T-helper 1 cell treated with Interleukin-12 subunit alpha and Interleukin-12 subunit beta and Interleukin-4 antibody, amounts not matched to agents 30 μg/mL and 1 μg/mL, for 36 hours (primary cell): ENCODE measurements around the gene CRACR2A.

Experiments
- H3K27ac Mint-ChIP-seq: one replicate; pipeline ENCODE4 v1.8.0; 2021; ENCODE audit warnings: mild to moderate bottlenecking, mixed read lengths
- H3K27me3 Mint-ChIP-seq: one replicate; pipeline ENCODE4 v1.8.0; 2021; ENCODE audit warnings: low read depth, mixed read lengths
- H3K36me3 Mint-ChIP-seq: one replicate; pipeline ENCODE4 v1.8.0; 2021; ENCODE audit warnings: low read depth, mixed read lengths
- H3K4me1 Mint-ChIP-seq: one replicate; pipeline ENCODE4 v1.8.0; 2021; ENCODE audit warnings: low read depth, mixed read lengths
- H3K4me3 Mint-ChIP-seq: one replicate; pipeline ENCODE4 v1.8.0; 2021; ENCODE audit warnings: mild to moderate bottlenecking, moderate library complexity, mixed read lengths
- H3K9me3 Mint-ChIP-seq: one replicate; pipeline ENCODE4 v1.8.0; 2021; ENCODE audit warnings: mixed read lengths

Gene CRACR2A

GRCh38 chr12:3604748-3605586, 147.9 kb downstream of the CRACR2A start:
- Mint-ChIP-seq H3K4me3 (no peak overlapping the region), H3K27me3 (peaks cover 8% of the 10 kb centered on the region), H3K4me1 (peaks cover 5% of the 10 kb centered on the region), H3K36me3 (peaks cover 11% of the 10 kb centered on the region), H3K27ac (no peak overlapping the region), H3K9me3 (peaks cover 9% of the 10 kb centered on the region)

GRCh38 chr12:3604286-3604685, 148.6 kb downstream of the CRACR2A start:
- peaks cover 5% of the 10 kb centered on the region for H3K36me3 Mint-ChIP-seq
- H3K27me3 Mint-ChIP-seq = peaks cover 8% of the 10 kb centered on the region
- H3K4me1 Mint-ChIP-seq = peaks cover 5% of the 10 kb centered on the region
- H3K27ac Mint-ChIP-seq = no peak overlapping the region
- peaks cover 4% of the 10 kb centered on the region for H3K9me3 Mint-ChIP-seq
- no peak overlapping the region for H3K4me3 Mint-ChIP-seq

DNA sequence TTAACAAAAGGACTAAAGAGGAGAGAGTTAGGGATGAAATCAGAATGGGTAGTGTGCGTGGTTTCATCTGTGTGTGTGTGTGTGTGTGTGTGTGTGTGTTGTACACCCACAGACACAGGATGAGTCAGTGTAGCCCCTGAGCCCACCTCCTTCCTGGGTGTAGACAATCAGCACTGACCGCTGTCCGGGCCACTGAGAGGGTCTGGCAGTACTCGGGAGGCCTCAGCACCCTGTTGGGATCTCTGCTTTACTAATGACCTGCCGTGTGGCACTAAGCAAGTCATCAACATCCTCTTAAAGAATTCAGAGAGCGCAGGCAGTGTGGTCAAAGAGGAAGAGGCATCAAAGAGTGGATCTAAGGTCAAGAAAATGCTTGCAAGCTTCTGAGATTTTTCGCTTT, 149.3 kb downstream of the CRACR2A start:
- H3K36me3 Mint-ChIP-seq = no peaks in the 10 kb centered on the region
- H3K27ac Mint-ChIP-seq = no peak overlapping the region
- H3K4me1 Mint-ChIP-seq = peaks cover 5% of the 10 kb centered on the region
- H3K9me3 Mint-ChIP-seq = no peaks in the 10 kb centered on the region
- H3K4me3 Mint-ChIP-seq = no peak overlapping the region
- peaks cover 8% of the 10 kb centered on the region for H3K27me3 Mint-ChIP-seq

DNA sequence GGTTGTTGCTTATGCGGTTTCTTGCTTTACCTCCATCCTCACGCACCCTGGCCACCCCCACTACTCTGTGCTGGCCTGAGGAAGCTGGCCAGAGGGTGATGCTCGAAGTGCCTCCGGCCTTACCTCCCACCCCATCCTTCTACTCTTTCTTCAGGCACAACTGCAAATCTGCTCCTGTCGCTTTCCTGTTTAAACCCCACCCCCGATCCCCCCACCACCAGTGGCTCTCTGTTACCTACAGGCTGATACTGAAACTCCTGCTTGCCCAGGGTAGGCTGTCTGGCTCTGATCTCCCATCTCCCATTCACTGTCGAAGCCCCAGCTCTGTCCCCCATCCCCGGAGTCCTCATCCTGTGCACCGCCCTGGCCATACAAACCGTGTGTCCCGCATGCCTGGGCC, 150.4 kb downstream of the CRACR2A start:
- Mint-ChIP-seq H3K27ac (no peak overlapping the region), H3K9me3 (no peaks in the 10 kb centered on the region), H3K27me3 (peaks cover 8% of the 10 kb centered on the region), H3K36me3 (no peaks in the 10 kb centered on the region), H3K4me3 (no peak overlapping the region), H3K4me1 (peaks cover 5% of the 10 kb centered on the region)

DNA sequence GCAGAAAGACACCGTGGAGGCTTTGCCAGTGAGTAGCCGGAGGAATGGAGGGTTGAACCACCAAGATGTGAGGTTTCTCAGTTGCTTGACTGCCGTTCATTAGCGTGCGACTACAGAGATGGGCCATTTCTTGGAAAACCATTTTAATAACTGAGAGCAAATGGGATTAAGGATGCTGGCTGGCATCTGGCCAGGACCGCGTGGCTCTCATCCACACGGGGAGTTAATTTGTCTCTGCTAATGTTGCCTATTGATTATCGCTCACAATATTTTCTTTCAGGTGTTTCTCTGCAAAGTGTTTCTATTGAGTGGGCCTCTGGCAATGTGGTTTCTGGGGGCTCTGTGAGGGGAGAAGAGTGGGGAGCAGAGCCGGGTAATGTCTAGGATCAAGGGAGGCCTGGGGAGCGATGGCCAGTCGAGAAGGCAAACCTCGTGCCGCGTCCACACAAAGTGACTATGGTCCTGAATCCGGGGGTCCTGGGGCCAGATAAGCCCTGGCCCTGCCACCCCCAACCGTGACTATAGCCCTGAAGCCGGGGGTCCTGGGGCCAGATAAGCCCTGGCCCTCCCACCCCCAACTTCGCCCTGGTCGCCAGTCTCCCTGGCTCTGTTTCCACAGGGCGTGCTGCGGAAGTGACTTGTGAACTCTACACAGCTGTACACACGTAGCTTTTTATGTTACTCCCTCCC, 151.3 kb downstream of the CRACR2A start:
- Mint-ChIP-seq H3K27me3 (peaks cover 8% of the 10 kb centered on the region), H3K4me1 (peaks cover 5% of the 10 kb centered on the region), H3K9me3 (no peaks in the 10 kb centered on the region), H3K27ac (no peak overlapping the region), H3K4me3 (no peak overlapping the region), H3K36me3 (no peaks in the 10 kb centered on the region)

DNA sequence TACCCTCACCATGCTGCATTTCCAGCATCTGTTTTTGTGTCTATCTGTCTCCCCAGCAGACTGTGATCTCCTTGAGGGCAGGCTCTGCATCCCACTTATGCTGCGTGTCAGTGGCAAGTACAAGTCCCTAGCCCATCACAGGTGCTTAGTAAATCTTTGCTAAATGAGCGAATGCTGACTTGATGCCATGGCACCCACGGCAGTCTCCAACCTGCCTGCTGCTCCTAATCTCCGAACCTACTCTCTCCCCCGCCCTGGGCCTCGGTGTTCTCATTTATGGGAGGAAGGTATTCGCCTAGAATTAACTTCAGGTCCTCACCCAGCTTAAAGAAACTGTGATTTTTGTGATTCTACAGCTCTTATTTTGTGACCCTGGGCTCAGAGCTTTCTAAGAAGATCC, 152.0 kb downstream of the CRACR2A start:
- H3K27me3 Mint-ChIP-seq = peaks cover 4% of the 10 kb centered on the region
- H3K36me3 Mint-ChIP-seq = no peaks in the 10 kb centered on the region
- H3K4me1 Mint-ChIP-seq = peaks cover 5% of the 10 kb centered on the region
- H3K4me3 Mint-ChIP-seq = no peak overlapping the region
- H3K9me3 Mint-ChIP-seq = no peaks in the 10 kb centered on the region
- no peak overlapping the region for H3K27ac Mint-ChIP-seq

DNA sequence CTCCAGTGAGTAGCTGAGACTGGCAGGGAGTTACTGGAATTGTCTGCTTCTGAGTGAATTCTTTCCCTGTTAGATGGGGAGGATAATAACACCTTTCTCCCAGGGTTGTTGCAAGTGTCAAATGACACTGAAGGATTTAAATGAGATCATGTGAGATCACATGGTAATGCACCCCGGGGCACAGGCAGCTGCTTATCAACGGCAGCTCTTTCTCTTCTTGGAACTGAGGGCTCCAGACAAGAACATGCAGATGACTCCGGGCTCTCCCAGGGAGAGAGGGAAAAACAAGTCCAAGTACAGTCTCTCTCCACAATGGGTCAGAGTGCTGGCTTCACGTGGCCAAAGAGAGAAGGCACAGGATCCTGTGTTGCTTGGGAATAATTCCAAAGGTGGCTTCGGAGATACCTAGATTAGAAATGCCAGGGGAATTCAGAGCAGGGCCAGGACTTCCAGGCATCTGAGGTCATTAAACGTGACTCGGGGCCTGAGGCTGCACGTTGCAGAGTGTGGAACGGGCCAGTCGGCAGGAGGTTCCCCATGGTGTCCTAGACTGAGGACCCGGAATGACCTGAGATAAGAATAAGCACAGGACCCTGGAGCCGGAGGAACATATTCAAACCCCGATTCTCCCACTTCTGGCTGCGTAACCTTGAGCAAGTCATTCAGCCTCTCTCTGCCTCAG, 152.7 kb downstream of the CRACR2A start:
- Mint-ChIP-seq H3K27me3 (peaks cover 3% of the 10 kb centered on the region), H3K36me3 (no peaks in the 10 kb centered on the region), H3K4me1 (peaks cover 3% of the 10 kb centered on the region), H3K27ac (no peak overlapping the region), H3K9me3 (no peaks in the 10 kb centered on the region), H3K4me3 (no peak overlapping the region)

- Mint-ChIP-seq H3K4me1 (no peaks in the 10 kb centered on the region), H3K27ac (no peak overlapping the region), H3K36me3 (no peaks in the 10 kb centered on the region), H3K9me3 (no peaks in the 10 kb centered on the region), H3K4me3 (no peak overlapping the region), H3K27me3 (peaks cover 3% of the 10 kb centered on the region)
These were observed 153.7 kb downstream of the CRACR2A start for GRCh38 chr12:3598896-3599860.

GRCh38 chr12:3597526-3598210, 155.2 kb downstream of the CRACR2A start:
- no peaks in the 10 kb centered on the region for H3K27me3 Mint-ChIP-seq
- no peaks in the 10 kb centered on the region for H3K9me3 Mint-ChIP-seq
- no peak overlapping the region for H3K27ac Mint-ChIP-seq
- H3K4me3 Mint-ChIP-seq = no peak overlapping the region
- H3K36me3 Mint-ChIP-seq = no peaks in the 10 kb centered on the region
- no peaks in the 10 kb centered on the region for H3K4me1 Mint-ChIP-seq

GRCh38 chr12:3596703-3597415, 156.1 kb downstream of the CRACR2A start:
- Mint-ChIP-seq H3K27ac (no peak overlapping the region), H3K27me3 (no peaks in the 10 kb centered on the region), H3K9me3 (no peaks in the 10 kb centered on the region), H3K4me1 (no peaks in the 10 kb centered on the region), H3K4me3 (no peak overlapping the region), H3K36me3 (no peaks in the 10 kb centered on the region)

GRCh38 chr12:3595721-3596120, 157.2 kb downstream of the CRACR2A start:
- H3K4me3 Mint-ChIP-seq = no peak overlapping the region
- no peak overlapping the region for H3K27ac Mint-ChIP-seq
- no peaks in the 10 kb centered on the region for H3K9me3 Mint-ChIP-seq
- no peaks in the 10 kb centered on the region for H3K4me1 Mint-ChIP-seq
- H3K36me3 Mint-ChIP-seq = no peaks in the 10 kb centered on the region
- peaks cover 3% of the 10 kb centered on the region for H3K27me3 Mint-ChIP-seq

DNA sequence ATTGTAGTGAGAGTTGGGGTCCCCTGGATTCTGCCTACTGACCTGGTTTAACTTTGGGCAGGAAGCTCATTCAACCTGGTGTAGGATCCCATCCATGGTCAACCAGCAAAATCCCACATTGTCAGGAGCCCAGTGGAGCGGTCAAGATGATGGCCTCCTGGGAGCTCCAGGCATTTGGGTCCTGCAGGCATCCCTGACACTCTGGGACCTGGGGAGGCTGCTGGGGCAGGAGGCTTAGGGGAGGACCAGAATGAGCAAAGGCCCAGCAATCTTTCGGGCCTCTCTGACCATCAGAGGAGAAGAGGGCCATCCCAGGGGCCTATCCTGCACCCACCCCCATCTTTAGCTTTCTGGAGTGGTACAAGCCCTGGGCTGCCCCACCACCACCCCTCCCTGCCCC, 157.9 kb downstream of the CRACR2A start:
- H3K9me3 Mint-ChIP-seq = no peaks in the 10 kb centered on the region
- no peaks in the 10 kb centered on the region for H3K4me1 Mint-ChIP-seq
- no peaks in the 10 kb centered on the region for H3K36me3 Mint-ChIP-seq
- no peak overlapping the region for H3K4me3 Mint-ChIP-seq
- peaks cover 6% of the 10 kb centered on the region for H3K27me3 Mint-ChIP-seq
- no peak overlapping the region for H3K27ac Mint-ChIP-seq

DNA sequence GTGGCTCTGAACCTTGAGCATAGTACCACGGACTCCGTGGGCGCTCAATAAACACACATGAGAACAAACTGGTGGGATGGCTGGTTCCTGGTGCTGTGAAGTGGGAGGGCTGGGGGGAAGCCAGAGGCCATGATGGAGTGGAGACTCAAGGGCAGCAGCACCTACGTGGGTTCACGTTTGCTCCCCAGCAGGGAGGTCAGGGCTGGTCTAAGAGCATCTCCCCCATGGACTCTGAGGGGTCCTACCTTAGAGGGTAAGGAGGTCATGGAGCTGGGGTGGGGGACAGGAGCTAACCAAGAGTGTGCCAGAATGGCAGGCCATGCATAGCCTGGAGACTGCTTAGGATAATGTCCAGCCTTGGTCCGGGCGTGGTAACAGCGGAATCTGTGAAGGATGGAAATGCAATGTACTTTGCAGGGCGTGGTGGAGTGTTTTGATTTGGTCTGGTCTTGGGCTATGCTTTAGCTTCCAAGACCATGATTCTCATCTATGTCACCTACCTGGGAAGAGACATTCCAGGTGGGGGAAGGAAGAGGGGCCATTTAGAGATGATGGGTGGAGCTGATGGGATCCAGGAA, 158.9 kb downstream of the CRACR2A start:
- no peaks in the 10 kb centered on the region for H3K4me1 Mint-ChIP-seq
- H3K9me3 Mint-ChIP-seq = no peaks in the 10 kb centered on the region
- no peaks in the 10 kb centered on the region for H3K36me3 Mint-ChIP-seq
- H3K27ac Mint-ChIP-seq = no peak overlapping the region
- peaks cover 6% of the 10 kb centered on the region for H3K27me3 Mint-ChIP-seq
- no peak overlapping the region for H3K4me3 Mint-ChIP-seq
